Urothelium cell line (cell line): ENCODE results near the gene NEK1.

Experiments
- DNase-seq: peaks from one replicate; pipeline ENCODE4 v3.0.0; 2011; ENCODE audit warnings: low spot score, mixed read lengths
- FAIRE-seq: peaks from 2 replicates; lab custom pipeline; 2011; peaks lifted over from hg19 to GRCh38; lab: Jason Lieb, UNC

The NEK1 gene

DNA sequence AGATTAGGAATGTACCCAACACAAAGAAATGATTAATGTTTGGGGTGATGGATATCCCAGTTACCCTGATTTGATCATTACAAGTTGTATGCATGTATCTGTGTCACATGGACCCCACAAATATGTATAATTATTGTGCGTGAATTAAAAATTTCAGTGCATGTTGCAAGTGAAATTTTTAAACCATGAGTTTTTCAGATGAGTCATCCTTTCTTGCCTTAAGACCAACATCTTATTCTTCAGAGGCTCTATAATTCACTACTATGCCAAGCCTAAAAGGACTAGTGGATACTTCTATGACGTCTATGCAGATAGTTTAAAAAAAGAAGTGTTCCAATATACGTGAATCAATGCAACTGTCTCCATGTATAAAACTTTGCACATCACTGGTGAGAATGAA, 228.7 kb downstream of the NEK1 start:
- no peak for FAIRE-seq
- peak; percentile 21 for DNase-seq

DNA sequence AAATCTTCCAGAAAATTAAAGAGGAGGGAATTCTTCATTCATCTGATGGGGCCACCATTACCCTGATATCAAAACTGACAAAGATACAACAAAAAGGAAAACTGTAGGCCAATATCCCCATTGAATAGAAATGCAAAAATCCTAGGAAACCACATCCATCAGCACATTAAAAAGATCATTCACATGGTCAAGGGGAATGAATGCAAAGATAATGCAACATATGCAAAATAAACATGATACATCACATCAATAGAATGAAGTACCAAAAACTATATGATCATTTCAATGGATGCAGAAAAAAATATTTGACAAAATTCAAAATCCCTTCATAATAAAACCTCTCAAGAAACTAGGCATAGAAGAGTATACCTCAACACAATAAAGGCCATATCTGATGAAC, 232.7 kb downstream of the NEK1 start:
- DNase-seq (no peak), FAIRE-seq (no peak)

GRCh38 chr4:169377367-169377766, 235.0 kb downstream of the NEK1 start:
- FAIRE-seq, result no peak

GRCh38 chr4:169376421-169376820, 236.0 kb downstream of the NEK1 start:
- FAIRE-seq (no peak), DNase-seq (no peak)

More at GRCh38 chr4:169377367-169377766, 235.0 kb downstream of the NEK1 start:
- DNase-seq, result no peak

DNA sequence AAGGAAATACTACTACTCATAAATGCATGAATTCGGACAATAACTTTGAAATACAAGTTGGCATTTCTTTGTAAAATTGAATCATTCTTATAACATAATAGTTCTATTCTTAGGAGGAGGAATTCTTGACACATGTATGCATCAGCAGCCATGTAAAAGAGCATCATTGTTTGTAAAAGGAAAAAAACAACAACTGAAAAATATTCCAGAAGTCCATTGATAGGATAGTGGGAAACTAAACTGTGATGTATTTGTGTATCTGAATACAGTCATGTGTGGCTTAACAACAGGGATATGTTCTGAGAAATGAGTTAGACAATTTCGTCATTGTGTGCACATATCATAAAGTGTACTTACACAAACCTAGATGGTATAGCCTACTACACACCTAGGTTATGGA, 239.6 kb downstream of the NEK1 start:
- DNase-seq (no peak), FAIRE-seq (no peak)

GRCh38 chr4:169369634-169370033, 242.7 kb downstream of the NEK1 start:
- no peak for FAIRE-seq

DNA sequence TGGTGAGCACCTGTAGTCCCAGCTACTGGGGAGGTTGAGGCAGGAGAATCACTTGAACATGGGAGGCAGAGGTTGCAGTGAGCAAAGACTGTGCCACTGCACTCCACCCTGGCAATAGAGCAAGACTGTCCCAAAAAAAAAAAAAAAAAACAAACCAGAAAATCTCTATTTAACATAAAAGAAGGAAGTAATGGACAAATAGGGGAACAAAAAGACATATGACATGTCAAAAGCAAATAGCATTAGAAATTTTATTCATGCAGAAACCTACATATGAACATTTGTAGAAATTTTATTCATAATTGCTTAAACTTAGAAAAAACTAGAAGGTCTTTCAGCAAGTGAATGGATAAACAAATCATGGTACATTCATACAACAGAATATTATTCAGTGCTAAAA, 244.6 kb downstream of the NEK1 start:
- no peak for DNase-seq
- FAIRE-seq, result no peak

More at GRCh38 chr4:169369634-169370033, 242.7 kb downstream of the NEK1 start:
- no peak for DNase-seq

DNA sequence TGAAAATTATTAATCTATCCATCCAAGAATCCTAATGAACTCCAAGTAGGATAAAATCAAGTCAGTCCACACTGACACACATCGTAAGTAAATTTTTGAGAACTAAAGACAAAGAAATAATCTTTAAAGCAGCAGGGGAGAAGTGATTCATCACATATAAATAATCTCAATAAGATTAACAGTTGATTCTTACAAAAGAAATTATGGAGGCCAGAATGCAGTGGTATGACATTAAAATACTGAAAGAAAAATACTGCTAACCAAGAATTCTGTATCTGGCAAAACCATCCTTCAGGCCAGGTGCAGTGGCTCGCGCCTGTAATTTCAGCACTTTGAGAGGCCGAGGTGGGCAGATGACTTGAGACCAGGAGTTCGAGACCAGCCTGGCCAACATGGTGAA, 245.6 kb downstream of the NEK1 start:
- DNase-seq, result no peak
- FAIRE-seq, result no peak

DNA sequence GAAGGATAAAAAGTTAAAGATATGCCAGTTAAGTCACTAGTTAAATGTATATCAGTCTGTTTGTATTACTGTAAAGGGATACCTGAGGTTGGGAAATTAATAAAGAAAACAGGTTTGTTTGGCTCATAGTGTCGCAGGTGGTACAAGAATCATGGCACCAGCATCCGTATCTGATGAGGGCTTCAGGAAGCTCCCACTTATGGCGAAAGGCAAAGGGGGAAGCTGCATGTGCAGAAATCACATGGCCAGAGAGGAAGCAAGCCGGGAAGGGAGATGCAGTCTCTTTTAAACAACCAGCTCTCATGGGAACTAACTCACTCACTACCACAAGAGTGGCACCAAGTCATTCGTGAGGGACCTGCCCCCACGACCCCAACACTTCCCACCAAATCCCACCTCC, 249.8 kb downstream of the NEK1 start:
- FAIRE-seq, result no peak
- DNase-seq, result no peak

GRCh38 chr4:169361756-169362155, 250.6 kb downstream of the NEK1 start:
- DNase-seq (no peak), FAIRE-seq (no peak)

- DNase-seq, result no peak
- FAIRE-seq, result no peak
These were observed 252.4 kb downstream of the NEK1 start for GRCh38 chr4:169359961-169360360.

DNA sequence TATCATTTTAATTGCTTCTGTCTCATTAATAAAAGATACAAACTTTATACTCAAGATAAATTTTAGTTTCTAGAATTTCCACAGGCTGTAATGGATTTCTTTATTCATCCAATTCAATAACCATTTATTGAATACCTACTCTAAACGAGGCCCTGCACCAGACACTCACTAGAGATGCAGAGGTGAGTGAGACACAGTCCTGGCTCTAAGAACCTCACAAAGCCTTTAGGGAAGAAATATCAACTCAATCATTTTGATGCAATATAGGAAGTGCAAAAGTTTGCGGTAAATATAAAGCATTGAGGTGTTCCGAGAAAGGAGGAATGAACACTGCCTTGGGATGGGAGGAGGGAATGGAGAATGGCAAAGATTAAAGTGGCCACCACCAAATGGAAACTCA, 260.0 kb downstream of the NEK1 start:
- FAIRE-seq (no peak), DNase-seq (no peak)

- no peak for FAIRE-seq
These were observed 260.5 kb downstream of the NEK1 start for GRCh38 chr4:169351872-169352271.

GRCh38 chr4:169348541-169348940, 263.8 kb downstream of the NEK1 start:
- no peak for FAIRE-seq
- no peak for DNase-seq

More at GRCh38 chr4:169351872-169352271, 260.5 kb downstream of the NEK1 start:
- no peak for DNase-seq

DNA sequence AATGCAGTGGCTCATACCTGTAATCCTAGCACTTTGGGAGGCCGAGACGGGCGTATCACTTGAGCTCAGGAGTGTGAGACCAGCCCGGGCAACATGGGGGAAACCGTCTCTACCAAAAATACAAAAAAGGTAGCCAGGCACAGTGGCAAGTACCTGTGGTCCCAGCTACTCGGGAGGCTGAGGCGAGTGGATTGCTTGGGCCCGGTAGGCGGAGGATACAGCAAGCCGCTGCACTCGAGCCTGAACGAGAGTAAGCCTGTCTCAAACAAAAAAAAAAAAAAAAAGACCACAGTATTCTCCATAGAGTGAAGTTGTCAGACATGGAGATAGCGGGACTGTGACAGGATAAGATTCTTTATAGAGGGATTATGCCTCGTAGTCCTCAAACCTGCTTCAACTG, 265.5 kb downstream of the NEK1 start:
- DNase-seq (no peak), FAIRE-seq (no peak)

- peak; percentile 68 for DNase-seq
- FAIRE-seq, result peak; percentile 53
These were observed 267.1 kb downstream of the NEK1 start for GRCh38 chr4:169345316-169345721.
